NCI-H1694 treated with DMSO at 0.1 percent for 48 hours (cell line): Measurements from ENCODE around the gene LPIN1.
"Not testable (repeated sequence)": the region's sequence is repeated elsewhere in the genome, so short reads cannot be mapped to it uniquely, and the experiment has no call there.

Experiments used
- DNase-seq: peaks from one replicate; lab custom pipeline; 2025; lab: John Stamatoyannopoulos, UW

Gene LPIN1

DNA sequence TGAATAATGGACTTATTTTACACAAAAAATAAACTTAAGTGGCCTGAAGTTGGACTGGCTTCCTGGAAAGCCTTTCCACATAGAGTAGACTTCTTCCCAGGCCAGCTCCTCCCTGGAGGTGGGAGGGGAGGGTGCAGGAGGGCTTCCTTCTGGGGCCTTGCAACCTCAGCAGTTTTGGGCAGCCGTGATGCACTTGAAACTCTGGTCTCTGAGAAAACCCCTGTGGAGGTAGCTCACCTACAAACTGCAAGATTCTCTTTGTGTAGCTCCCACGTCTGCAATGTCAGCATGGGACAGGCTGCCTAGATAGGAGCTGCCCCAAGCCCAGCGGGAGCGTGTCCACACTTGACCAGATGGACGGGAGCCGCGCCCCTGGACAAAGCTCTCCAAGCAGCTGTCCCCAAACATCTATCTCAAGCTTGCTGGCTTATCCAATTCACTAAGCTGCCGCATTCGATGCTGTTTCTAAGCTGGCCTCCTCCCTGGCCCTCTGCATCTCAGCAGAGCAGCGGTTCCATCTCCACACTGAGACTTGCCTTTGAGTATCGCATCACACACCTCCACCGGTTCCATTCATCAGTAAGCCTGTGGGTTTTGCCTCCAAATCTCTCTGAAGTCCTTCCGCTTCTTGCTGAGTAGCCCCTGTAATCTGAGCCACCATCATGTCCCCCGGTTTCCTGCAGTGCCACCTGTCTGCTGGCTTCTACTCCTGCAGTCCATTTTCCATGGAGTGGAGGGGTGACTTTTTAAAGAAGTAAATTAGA, 1.6 kb upstream of the LPIN1 start:
- peak; percentile 73 for DNase-seq

- DNase-seq = no peak
Observed at GRCh38 chr2:11745613-11746375, 638 bp upstream of the LPIN1 start.

DNA sequence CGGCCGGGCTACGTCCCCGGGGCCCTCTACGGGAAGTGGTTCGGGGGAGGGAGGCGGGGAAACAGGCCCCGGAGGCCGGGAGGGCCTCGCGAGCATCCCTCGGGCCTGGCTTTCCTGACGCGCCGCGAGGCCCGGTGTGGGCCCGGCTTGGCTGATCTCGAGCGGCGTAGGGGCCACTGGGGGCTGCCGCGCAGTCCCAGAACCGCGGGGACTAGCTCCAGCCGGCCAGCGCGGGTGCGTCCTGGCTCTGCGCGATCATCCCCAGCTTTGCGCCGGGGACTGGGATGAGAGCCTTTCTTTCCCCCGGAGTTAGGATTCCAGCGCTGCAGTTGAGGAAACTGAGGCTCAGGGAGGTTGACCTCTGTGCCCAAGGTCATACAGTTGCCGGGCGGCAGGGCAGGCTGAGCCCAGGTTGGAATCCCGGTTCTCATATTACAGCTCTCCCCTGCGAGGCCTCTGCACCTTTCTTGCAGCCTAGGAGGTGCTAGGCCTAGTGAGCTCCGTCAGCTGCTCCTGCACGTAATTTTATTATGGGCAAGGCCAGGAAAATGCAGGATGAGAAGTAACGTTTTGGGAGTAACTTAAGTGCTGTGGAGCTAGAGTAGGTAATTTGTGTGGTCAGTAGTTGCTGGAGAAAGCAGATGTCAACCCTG, 501 bp downstream of the LPIN1 start:
- peak; percentile 28 for DNase-seq

DNA sequence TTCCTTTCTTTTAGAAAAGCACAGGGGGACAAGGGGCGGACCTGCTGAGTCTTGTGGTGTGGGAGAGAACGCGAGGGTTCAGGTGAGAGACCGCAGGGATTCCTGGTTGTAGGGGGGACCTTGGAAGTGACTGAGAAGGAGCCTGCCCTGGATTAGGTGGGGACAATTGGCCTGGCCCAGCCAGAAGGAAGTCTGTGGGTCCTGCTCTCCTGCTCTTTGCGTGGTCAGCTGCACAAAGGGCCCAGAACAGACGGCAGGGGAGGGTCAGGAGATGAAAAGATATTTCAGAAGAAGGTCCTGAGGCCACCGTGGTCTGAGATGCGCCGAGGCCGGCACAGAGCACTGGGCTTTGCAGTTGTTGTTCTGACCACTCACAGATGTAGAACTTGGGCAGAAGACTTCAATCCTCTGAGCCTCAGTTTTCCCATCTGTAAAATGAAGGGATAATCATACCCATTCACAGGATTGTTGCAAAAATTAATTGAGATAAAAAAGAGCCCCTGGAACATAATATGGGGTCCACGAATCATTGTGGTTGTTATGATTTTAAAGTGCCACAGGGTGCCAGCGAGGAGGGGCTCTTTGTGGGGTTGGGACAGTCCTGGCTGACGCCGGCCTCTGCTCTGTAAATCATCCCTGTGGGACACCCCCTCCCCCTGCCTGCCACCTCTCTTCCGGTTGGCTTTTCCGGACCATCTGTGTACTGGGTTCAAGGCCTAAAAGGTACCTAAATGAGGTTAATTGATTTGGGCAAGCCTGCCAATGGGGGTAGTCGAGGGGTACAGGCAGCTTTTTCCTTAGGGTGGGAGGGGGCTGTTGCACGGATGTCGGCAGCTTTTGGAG, 1.8 kb downstream of the LPIN1 start:
- no peak for DNase-seq

GRCh38 chr2:11748861-11749645, 2.6 kb downstream of the LPIN1 start:
- no peak for DNase-seq

- no peak for DNase-seq
Observed at GRCh38 chr2:11749646-11750349, 3.4 kb downstream of the LPIN1 start.

- no peak for DNase-seq
Observed at GRCh38 chr2:11750422-11750821, 4.0 kb downstream of the LPIN1 start.

- DNase-seq = no peak
Observed at GRCh38 chr2:11750917-11751316, 4.5 kb downstream of the LPIN1 start.

DNA sequence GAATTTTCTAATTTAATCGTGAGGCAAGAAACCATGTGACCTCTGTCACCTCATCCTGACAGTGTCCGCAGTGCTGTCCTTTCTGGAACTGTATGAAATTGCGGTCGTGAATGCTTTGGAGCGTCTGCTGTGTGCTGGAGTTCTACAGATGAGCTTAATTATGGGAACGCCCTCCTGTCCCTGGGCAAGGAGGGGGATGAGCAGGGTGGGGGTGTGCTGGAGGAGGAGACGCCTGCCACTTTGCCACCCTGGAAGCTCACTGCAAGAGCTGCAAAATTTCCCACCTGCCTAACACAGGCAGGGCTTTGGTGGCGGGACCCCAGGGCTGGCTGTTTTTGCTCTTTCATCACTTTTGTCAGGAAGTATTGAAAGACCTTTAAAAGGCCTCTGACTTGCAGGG, 6.5 kb downstream of the LPIN1 start:
- no peak for DNase-seq

GRCh38 chr2:11753452-11753885, 7.0 kb downstream of the LPIN1 start:
- no peak for DNase-seq

GRCh38 chr2:11753886-11754699, 7.7 kb downstream of the LPIN1 start:
- DNase-seq = no peak

DNA sequence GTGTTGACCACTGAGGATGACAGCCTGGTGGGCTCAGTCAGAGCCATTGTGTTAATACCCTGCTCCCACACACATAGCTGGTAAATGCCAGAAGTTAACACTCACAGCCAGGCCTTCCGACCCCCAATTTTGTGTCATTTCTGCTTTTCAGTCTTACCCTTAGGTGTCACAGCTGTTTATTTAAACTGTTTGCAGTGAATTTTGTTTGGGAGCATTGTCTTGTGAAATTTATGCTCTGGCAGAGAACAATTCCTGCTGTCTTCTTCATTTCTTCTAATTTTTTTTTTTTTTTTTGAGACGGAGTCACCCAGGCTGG, 8.2 kb downstream of the LPIN1 start:
- DNase-seq = no peak

GRCh38 chr2:11757101-11757500, 10.7 kb downstream of the LPIN1 start:
- no peak for DNase-seq

- DNase-seq = no peak
Observed at GRCh38 chr2:11758187-11758586, 11.8 kb downstream of the LPIN1 start.

DNA sequence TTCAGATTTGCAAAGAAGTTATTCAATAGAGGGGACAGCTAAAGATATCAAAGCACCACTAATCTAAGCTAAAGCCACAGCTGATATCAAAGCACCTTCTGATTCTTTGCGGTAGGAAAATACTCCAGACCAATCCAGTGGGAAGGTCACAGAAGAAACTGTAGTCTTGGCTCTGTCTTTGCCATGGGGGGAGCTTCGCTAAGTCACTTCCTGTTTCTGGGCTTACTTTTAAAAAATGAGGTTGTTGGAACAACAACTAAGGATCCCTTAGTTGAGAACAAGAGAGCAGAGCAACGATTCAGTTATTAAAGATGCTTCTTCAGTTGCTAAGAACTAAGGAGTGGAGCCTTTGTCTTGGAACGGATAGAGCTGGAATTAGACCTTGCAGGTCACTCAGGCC, 12.2 kb downstream of the LPIN1 start:
- DNase-seq = no peak

GRCh38 chr2:11759182-11759975, 12.9 kb downstream of the LPIN1 start:
- DNase-seq = not testable (repeated sequence)

GRCh38 chr2:11761259-11761658, 14.8 kb downstream of the LPIN1 start:
- no peak for DNase-seq

DNA sequence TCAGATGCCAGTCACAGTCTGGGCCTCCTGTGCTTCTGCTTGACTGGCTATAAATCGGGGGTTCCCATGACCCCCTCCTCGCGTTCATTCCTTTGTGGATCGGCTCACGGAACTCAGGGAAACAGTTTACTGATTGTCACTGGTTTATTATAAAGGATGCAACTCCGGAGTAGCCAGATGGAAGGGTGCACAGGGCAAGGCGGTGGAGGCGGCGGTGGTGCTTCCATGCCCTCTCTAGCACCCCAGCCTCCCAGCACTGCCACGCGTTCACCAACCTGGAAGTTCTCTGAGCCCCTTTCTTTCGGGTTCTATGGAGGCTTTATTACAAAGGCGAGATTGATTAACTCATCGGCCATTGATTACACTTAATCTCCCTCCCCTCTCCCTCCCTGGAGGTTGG, 15.6 kb downstream of the LPIN1 start:
- DNase-seq = no peak
